T follicular helper cell (primary cell): ENCODE measurements around the gene BCS1L.

Experiments
- DNase-seq: peaks from one replicate; pipeline ENCODE4 v3.0.0-alpha.2; 2020; ENCODE audit warnings: low read depth

Gene BCS1L

DNA sequence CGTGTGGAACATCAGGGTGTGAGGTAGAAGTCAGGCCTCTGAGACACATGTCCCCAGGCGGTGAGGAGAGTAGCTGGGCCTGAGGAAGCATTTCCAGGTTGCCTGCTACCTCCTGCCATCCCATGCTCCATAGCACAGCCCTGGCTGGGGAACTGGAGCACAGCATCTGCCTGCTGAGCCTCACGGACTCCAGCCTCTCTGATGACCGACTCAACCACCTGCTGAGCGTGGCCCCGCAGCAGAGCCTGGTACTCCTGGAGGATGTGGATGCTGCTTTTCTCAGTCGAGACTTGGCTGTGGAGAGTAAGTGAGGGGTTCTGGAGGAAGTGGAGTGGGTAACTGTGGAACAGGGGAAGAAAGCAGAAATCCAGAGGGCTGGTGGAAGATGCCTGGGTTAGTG lies 2.9 kb downstream of the BCS1L start:
- no peak for DNase-seq

DNA sequence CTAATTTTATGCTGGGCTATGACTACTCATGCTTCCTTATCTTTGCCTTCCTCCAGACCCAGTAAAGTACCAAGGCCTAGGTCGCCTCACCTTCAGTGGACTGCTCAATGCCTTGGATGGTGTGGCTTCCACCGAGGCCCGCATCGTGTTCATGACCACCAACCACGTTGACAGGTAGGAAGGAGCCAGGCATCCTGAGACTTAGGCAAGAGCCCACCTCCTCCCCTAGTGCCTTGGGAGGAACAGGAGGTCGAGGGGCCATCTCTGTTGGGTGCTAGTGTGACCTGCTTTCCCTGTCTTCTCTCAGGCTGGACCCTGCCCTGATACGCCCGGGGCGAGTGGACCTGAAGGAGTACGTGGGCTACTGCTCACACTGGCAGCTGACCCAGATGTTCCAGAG lies 3.3 kb downstream of the BCS1L start:
- DNase-seq = no peak

DNA sequence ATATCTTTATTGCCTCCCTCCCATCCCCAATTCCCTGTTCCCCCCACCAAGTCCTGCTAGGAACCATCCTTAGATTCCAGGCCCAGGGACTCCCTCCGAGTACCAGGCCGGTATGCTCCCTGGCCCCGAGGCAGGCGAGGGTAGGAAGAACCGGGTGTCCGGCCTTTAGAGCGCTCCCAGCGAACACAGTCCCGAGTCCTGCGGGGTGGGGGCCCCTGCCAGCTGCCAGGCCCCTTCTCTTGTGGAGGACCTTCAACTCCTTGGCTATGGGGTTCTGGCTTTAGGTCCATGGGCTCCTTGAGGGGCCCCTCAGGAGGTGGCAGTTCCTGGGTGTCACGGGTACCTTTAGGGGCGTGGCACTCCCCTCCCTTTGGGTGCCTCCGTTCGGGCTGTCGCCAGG lies 4.4 kb downstream of the BCS1L start:
- DNase-seq = no peak

DNA sequence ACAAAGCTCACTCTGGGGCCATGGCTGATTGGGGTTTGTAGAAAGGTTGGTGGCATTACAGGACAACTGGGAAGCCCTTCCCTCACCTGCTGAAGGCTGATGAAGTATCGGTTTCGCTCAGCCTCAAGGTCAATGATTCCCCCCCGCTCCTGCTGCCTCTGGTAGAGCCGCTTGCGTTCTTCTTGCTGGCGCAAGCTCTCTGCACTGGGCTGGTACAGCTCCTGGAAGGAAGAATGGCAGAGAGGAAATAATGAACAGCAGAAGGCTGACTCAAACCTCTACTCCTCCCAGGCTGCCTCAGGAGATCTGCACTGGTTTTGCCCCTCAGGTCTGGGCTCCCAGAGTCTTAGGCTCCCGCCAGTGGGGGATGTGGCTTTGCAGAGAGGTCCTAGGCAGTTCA lies 5.2 kb downstream of the BCS1L start:
- no peak for DNase-seq

DNA sequence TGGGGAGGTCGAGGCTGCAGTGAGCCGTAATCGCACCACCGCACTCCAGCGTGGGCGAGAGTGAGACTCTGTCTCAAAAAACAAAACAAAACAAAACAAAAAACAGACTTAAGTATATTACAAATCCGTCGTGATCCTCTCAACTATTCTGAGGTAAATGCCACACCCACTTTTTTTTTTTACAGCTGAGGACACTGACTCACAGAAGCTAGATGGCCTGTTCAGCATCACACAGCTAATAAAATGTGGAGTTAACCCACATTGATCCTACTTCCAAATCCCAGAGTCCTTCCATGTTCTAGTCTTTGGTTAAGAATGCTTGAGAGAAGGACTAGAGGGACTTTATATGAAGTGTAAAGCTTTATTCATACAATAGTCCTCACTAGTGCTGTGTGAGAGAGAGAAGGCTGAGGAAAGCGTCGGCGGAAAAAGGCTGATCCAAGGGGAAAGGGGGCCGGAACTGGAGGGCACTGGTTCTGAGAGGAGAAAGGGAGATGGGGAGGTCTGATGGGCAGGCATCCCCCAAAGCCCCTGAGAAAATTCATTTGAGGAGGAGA lies 11.7 kb downstream of the BCS1L start:
- no peak for DNase-seq

DNA sequence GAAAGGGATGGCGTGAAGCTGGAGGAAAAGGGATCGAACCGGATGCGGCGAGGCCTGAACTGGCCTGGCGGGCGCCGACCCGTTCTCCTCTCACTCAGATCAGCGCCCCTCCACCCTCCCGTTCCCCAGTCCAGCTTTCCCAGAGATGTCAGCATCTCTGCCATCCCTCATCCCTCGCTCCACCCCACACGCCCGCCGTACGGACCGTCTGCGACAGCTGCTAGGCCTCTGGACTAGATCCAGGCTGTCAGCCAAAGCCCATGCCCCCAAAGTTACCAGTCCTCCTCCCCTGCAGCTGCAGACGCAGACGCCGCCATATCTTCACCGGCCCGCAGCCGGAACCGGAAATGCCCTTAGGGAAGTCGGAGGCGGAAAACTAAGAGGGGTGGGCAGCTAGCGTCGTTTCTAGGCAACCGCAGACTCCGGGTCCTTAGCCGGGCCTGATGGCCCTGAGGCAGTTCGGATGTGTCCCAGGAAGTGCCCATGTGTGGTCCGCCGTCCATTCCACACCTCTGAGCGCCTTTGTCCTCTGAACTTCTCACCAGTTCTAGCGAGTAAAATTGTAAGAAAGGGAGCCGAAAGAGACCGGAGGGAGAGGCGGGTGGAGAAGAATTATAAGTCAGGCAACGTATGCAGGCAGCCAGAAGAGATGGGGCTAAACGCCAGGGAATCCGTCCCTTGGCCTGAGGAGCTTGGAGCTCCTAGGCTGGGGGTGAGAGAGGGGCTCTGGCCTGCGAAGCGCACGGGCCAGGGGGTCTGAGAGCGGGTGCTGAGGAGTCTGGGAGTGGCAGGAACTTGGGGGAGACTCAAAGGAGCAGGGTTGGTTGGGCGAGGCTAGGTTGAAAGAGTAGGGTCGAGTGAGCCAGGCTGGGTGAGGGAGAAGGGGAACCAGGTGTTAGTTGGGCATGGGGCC lies 12.4 kb downstream of the BCS1L start, which contains the start of the genes RNF25 and STK36:
TSS of gene RNF25 (minus strand) at position 349 of the 913 bp plus-strand sequence. CDS start at position 317, 32 bp downstream.
TSS of gene STK36 (plus strand) at position 433 of the 913 bp plus-strand sequence. CDS start 744 bp downstream, outside the sequence.
- DNase-seq = peak; percentile 72

DNA sequence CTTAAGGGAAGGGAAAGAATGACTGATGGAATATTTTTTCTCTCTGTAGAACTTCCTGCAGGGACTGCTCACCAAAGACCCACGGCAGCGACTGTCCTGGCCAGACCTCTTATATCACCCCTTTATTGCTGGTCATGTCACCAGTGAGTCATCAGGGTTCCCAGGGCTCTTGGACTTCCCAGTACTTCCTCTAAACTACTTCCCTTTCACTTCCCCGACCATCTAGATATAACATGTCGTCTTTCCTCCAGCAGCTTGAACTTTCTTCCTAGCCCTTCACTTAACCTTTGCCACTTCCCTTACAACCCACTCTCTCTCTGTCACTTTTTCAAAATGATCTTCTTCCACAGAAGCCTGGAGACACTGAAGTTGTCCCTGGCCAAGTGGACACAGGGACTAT lies 19.6 kb downstream of the BCS1L start:
- DNase-seq = no peak

DNA sequence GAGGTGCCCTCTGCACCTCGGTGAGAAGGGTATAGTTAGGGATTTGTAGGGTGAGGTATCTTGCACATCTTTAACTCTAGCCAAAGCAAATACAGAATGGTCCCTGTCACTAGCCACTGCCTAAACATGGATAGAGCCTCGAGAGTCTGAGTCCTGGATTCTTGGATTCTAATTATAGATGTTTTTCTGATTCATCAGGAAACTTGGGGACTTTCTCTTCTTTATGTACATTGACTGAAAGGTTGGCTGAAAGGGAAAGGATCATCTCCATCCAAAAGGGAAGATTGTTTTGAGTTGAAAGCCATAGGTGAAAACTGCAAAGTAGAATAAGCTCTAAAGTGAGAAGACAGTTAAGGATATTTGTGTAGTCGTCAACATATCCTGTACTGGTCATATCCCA lies 20.6 kb downstream of the BCS1L start:
- DNase-seq = no peak

DNA sequence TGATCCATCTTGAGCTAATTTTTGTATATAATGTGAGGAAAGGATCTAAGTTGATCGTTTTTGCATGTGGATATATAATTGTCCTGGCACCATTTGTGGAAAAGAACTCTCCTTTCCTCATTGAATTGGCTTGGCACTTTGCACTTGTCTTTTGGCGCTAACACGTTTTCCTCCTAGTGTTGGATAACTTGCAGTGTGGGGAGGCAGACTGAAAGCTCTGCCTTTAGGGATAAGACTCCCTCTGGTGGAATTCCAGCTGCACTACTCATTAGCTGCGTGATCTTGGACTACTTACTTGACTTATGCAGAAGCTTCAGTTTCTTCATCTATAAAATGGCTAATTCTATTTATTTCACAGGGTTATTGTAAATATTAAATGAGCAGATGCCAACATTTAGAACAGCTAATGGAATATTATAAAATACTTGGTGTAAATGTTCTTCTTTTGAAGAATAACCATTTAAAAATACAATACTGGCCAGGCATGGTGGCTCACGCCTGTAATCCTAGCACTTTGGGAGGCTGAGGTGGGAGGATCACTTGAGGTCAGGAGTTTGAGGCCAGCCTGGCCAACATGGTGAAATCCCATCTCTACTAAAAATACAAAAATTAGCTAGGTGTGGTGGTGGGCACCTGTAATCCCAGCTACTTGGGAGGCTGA lies 28.0 kb downstream of the BCS1L start:
- DNase-seq = peak; percentile 9

DNA sequence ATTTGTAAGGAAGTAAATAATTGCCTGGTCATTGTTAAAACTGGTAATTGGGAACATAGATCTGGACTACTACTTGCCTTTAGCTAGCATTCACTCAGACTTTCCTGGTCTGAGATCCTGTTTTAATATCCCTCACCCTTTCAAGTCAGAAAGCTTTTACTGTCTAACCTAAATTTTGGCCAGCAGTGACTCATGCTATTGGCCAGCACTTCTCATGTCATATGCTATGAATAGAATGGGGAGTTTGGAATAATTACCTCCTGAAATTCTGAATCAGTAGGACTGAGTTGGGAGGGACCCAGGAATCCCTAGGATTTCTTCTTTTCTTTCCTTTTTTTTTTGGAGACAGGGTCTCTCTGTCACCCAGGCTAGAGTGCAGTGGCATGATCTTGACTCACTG lies 31.8 kb downstream of the BCS1L start:
- DNase-seq = no peak

DNA sequence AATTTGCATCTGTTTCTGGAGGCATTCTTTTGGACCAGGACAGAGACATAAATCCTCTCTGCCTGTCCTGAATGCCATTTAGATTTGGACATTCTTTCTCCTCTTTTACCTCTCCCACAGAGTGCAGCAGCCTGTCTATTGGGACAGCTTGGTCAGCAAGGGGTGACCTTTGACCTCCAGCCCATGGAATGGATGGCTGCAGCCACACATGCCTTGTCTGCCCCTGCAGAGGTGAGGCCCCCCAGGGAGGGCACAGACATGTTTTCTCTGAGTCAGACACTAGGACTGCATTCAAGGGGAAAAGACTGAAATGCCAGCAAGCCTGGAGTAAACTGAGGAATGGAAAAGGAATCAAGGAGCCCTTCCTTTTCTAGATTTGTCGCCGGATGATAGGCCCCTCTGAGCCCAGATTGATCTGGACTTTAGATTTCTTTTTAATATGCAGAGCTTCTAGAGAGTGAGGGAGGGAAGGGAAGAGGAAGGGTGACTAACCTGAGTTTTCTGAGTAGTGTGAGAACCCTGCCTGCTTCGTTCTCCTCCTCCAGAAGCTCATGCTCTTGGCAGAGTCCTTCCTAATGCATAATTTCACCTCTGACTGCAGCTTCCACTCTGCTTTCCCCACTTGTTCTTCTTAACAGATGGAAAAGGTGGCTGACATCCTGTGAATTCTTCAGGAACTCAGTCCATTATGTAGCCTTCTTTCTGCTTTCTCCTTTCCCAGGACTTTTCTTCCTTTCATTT lies 35.1 kb downstream of the BCS1L start:
- DNase-seq = no peak

DNA sequence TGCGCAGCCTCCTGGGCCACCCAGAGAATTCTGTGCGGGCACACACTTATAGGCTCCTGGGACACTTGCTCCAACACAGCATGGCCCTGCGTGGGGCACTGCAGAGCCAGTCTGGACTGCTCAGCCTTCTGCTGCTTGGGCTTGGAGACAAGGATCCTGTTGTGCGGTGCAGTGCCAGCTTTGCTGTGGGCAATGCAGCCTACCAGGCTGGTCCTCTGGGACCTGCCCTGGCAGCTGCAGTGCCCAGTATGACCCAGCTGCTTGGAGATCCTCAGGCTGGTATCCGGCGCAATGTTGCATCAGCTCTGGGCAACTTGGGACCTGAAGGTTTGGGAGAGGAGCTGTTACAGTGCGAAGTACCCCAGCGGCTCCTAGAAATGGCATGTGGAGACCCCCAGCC lies 39.4 kb downstream of the BCS1L start:
- DNase-seq = no peak

DNA sequence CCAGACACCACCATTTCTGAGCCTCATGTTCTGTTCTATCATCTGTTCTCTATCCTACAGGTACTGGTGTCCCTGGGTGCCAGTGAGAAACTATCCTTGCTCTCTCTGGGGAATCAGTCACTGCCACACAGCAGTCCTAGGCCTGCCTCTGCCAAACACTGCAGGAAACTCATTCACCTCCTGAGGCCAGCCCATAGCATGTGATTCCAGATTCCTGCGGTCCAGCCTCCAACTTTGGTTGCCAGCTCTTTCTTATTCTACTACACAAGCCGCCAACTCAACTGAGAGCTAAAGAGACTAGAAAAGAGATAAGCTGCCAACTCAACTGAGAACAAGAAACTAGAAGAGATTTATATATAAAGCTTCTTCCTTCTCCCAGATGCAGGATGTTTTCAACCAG lies 42.3 kb downstream of the BCS1L start:
- DNase-seq = no peak

DNA sequence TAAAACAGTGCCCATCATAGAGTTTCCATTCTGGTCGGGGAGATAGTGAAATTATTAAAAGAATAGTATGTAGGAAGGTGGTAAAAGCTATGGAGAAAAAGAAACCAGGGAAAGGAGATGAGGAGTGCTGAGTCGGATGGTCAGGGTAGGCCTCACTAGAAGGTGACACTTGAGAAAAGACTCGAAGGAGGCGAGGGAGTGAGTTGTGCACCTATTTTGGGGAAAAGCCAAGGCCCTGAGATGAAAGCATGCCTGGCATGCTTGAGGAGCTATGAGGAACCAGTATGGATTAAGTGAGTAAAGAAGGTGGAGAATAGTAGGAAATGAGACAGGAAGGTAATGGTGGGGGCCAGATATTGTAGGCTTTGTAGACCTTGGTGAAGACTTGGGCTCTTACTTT lies 43.9 kb downstream of the BCS1L start:
- DNase-seq = no peak

DNA sequence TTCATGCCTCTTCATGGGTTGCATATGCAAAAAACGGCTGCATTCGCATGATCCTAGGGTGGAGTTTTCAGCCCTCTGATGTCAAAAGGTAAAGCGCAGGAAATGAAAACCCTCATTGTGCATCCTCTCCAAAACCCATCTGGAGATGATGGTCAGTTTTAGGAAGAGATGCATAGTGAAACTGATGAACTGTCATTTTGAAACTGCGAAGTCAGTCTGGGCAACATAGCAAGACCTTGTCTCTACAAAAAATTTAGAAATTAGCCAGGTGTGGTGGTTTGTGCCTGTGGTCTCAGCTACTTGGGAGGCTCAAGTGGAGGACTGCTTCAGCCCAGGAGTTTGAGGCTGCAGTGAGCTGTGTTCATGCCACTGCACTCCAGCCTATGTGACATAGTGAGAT lies 48.6 kb downstream of the BCS1L start:
- DNase-seq = no peak

DNA sequence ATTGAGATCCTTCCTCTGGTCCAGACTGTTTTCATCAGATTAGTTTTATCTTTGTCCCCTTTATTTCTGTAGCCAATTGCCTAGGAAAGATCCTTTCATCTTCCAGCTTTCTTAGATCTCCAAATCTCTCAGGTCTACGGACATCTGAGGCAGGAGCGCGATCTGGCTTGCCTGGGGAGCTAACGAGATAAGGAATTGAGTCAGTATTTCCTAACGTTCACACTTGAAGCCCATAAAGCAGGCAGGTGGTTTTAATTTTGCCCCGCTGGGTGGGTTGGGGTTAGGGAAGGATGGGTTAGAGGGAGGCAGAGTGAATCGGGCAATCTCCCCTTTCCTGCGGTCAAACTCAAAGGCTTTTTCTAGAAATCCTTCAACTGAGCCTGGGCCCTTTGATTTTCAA lies 50.4 kb downstream of the BCS1L start:
- no peak for DNase-seq

DNA sequence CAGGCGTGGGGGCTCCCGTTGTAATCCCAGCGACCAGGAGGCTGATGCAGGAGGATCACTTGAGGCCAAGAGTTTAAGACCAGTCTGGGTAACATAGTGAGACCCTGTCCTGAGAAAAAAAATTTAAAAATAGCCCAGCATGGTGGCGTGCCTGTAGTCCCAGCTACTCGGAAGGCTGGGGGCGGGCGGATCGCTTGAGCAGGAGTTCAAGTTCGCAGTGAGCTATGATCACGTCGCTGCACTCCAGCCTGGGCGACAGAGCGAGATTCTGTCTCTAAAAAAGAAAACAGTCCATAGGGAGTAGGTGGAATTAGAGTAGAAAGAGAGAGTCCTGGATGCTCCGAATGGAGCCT lies 50.8 kb downstream of the BCS1L start:
- no peak for DNase-seq

DNA sequence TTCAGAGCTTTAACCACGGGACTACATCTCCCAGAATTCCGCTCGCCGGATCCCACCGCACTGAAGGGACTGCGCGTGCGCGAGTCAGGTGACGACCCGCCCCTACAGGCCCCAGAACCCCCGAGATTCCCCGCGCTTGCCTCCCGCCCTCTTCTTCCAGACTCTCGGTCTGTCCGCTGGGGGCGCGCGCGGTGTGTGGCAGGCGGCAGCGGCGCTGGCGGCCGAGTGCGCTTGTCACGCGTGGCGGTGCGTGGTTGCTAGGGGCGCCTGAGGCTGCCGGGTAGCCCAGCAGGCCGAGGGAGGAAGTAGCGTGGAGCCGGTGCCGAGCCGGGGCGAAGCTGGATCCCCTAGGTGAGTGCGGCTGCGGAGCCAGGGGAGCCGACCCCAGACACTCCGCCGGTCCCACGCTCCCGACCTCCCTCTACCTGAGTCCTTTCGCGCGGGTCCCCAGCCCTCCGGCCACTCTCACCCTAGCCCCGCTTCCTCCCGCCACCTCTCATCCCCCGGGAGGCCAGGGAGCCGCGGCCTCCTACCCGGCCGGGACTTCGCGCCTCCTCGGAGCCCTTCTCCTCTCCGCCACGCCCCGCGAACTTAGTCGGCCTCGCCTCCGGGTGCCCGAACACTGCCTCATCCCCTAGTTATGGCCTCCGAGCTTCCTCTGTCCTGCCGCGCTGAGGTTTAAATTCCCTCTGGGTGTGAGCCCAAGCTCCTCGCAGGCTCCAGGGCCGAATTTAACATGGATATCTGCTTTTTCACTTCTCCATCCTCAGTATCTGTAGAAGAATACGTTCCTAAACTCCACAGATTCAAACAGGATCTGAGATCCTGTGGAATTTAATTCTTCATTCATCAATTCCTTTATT lies 51.4 kb downstream of the BCS1L start, which contains the start of gene TTLL4:
TSS of gene TTLL4 (plus strand) at position 149 of the 863 bp plus-strand sequence. CDS start 26,842 bp downstream, outside the sequence.
- peak; percentile 98 for DNase-seq

DNA sequence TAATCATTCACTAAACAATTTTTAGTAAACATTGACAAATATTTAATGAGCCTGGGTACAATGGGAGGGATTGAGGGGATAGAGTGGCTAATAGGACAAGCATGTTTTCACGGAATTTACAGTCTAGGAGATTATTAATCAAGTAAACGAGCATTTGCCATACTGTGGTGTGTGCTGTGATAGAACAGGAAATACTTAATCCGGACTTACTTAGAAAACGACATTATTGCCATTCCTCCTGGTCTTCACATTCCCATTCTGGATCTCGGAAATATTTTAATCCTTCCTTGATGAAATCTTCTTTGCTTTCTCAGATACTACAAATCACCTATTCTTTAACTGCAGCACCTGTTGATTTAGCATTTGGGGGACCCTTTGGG lies 52.1 kb downstream of the BCS1L start:
- DNase-seq = no peak
